T47D (cell line): ENCODE measurements around the gene BHLHE41.

ENCODE experiments used
- DNase-seq, 2 experiments: peaks; one replicate each; pipeline versions ENCODE4 v3.0.0 to v3.0.0-alpha.2; 2011 to 2012; ENCODE audit warnings: low read depth in 1 of 2, low spot score in 1 of 2
- JUND ChIP-seq: IDR thresholded peaks from 2 replicates; pipeline ENCODE4 v1.6.1; 2012; ENCODE audit warnings: low read depth
- in situ Hi-C: cut with HindIII; loops from 2 replicates; pipeline ENCODE4 v1.10.0; 2016; ENCODE audit warnings: low sequenced_read_pairs, low pct_unique_long_range_greater_than_20kb

BHLHE41 gene

DNA sequence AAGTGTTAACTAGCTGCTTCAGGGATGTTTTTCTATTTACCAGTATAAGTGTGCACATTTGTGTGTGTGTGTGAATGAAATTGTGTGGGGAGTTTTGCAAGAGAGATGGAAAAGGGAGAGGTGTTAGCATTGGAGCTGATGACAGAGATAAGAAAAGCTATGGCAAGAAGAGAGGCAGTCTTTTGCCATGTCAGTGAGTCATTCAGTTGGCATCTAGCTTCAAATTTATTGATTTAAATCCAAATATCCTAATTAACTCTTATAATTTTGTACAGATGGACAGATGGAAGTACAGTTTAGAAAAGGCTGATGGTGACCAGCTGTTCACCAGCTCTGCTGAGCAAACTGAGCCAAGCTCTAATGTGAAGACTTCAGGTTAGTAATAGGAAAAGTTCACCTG, 3.3 kb upstream of the BHLHE41 start:
- no peak for DNase-seq
- in situ Hi-C loops, result no loop called here
- TF ChIP-seq JUND, result no peak

DNA sequence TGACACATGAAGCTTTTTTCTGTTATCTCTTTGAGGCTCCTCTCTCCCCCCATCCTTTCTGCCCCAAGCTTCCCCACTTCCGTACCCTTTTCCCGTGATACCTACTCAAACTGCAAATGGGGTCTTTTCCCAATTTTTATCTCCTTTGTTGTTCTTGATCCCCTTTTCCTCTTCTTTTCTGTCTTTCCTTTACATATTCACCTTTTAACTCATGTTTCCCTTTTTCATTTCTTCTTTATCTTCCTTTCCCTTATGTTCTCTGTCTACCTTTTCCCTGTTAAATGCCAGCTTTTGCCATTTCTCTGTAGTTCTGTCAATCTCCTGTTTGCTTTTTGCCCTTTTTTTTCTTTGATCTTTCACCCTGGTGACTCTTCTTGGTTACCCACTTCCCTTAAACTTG, 2.6 kb upstream of the BHLHE41 start:
- in situ Hi-C loops, result no loop called here
- TF ChIP-seq JUND, result no peak
- no peak for DNase-seq

DNA sequence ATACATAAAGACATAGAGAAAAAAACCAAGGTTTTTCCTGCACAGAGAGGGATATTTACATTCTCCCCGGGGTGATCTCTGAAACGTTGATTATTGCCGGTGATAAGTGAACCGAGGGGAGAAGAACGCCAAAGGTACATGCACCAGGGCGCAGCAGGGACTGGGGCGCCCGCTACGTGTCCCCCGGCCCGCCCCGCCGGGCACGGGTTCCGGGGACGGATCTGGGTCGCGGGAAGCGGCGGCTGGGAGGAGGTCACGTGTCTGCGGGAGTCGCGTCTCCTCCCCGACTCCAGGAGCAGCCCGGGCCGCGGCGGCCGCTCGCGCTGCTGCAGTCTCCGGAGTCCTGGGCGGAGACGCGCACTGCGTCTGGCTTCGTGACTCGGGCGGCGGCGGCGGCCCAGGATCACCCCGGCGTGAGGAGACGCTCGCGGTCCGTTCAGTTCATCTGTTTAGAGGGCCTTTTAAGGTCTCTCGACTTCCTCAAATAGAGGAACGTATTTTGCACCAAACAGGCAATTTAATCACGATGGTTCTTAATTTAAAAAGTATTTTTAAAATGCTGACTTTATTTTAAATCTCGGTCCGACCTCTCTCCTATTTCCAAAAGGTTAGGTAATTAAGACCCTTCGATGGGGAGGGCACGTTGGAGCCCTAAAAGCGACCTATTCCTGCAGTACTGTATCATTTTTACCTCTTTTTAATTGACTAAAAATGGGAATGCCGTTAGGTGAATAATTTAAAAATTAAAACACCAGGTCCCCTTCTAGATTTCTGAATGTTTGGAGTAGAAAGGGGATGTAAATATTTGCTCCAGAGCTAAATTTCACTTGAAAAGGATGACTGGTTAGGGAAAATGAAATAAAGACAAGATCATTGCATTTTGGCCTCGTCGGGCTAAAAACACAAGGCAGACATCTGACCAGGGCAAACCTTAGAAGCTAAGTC, 1.8 kb upstream of the BHLHE41 start:
- in situ Hi-C loops, result no loop called here
- no peak for TF ChIP-seq JUND
- peak; percentile 76 to 93 for DNase-seq

DNA sequence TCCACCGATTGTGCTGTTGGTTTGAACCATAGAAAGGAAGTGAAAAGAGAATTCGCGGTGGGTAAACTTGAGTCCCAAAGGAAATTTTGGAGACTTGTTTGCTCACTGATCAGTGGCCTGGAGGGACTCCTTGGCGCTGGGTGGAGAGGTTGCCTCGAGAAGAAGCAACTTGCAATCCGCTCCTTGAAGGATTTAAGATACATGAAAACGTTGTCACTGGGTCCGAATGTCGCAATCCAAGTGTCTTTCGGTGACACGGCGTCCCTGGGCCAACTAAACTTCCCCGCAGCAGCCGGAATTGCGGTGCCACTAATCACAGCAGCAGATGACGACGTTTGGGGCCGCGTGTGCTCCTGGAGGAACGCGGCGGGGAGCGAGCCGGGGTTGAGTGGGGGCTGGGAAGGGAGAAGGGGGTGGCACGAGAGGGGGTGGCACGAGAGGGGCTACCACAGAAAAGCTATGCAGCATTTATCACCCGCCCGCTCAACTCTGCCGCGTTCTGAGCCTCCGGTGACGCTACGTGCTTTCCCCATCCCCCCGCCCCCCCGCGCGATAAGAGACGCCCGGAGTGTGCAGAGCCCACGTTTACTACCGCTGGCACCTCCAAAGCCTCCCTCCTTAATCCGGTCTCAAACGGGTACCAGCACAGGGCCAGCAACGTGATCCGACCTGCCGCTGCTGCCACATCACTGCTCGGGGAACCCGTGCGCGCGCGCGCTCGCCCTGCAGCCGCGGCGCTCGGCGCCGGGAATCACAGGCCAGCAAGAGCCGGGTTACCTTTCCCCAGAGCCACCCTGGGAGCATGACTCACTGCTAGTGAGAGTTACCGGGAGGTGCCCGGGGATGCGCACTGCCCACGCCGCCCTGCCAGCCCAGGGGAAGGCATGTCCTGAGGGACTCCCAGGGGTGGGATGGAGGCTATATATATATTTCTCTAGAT, 833 bp upstream of the BHLHE41 start:
- peak; percentile 70 to 73 for DNase-seq
- no peak for TF ChIP-seq JUND
- in situ Hi-C loops, result no loop called here

DNA sequence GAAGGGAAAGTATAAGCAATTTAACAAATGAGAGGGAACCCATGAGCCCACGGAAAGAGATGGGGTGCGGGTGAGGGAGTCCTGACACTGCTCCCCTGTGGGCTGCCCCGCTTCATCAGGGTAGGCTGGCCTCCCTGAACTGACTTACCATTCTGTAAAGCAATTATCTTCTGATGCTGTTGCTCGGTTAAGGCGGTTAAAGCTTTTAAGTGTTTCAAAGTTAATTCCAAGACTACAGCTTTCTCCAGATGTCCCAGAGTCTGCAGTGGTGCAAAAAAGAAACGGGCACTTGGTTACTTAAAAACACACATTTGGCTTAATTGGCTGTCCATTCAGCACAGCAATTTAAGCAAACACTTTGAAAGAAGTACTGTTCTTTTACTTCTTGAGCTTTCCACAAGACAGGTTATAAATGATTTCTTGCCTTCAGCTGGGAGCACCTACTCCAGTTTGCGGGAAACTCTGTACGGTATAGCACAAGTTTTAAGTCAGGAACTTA, 1.3 kb downstream of the BHLHE41 start:
- in situ Hi-C loops, result no loop called here
- no peak for DNase-seq

DNA sequence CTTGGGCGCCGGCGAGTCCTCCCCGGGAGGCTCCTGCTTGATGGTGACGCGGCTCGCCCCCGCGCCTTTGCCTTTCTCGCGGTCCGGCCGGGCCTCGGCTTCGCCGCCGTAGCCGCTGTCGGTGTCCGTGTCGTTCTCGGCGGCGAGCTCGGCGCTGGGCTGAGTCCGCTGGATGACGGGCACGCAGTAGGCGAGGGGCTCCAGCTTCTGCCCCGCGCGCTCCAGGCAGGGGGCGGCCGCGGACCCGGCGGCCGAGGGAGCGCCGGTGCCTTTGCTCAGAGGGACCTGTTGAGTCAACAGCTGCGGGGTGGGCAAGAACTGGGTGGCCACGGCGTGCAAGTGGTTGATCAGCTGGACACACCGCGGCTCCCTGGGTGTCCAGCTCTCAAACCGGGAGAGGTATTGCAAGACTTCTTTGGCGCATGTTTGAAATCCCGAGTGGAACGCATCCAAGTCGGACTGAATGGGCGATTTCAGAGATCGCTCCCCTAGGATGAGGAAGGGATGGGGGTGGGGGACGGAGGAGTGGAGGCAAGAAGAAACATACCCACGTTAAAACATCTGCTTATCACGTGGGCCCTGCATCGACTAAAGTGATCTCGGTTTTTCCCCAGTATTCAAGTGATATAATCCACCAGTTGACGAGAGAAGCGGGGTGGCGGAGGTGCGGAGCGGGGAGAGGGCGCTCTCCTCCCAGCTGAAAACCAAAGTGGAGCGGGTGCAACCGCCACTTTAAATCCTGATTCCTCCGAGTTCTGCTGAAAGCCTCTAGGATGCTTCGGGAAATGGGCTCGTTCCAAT, 2.0 kb downstream of the BHLHE41 start:
- in situ Hi-C loops, result no loop called here
- DNase-seq, result peak in 1 of 2 experiments; percentile 35
- TF ChIP-seq JUND, result no peak

More for the DNA sequence above, 1.3 kb downstream of the BHLHE41 start:
- no peak for TF ChIP-seq JUND

DNA sequence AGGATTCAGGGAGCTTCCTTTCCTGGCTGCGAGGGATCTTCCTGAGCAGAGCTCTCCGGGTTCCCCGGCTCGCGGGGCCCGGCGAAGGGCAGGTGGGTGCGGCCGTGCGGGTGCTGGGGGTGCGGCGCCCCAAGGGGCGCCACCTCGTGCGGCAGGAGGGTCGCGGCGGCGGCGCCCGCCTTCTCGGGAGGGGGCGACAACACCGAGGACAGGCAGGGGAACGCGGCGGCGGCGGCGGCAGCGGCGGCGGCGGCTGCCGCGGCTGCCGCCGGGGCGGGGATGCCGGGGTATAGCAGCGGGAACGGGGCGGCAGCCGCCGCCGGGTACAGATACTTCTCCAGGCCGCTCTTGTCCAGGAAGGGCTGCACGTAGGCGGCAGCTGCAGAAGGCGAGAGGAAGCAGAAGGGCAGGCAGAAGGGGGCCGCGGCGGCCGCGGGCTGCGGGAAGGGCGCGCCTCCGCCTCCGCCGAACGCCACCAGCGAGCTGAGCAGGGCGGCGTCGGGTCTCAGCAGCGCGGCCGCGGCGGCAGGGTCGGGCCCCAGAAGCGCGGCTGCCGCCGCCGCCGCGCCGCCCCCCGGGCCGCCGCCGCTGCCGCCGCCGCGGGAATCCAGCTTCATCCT, 2.7 kb downstream of the BHLHE41 start:
- no peak for TF ChIP-seq JUND
- in situ Hi-C loops, result no loop called here
- DNase-seq, result peak in 1 of 2 experiments; percentile 37

DNA sequence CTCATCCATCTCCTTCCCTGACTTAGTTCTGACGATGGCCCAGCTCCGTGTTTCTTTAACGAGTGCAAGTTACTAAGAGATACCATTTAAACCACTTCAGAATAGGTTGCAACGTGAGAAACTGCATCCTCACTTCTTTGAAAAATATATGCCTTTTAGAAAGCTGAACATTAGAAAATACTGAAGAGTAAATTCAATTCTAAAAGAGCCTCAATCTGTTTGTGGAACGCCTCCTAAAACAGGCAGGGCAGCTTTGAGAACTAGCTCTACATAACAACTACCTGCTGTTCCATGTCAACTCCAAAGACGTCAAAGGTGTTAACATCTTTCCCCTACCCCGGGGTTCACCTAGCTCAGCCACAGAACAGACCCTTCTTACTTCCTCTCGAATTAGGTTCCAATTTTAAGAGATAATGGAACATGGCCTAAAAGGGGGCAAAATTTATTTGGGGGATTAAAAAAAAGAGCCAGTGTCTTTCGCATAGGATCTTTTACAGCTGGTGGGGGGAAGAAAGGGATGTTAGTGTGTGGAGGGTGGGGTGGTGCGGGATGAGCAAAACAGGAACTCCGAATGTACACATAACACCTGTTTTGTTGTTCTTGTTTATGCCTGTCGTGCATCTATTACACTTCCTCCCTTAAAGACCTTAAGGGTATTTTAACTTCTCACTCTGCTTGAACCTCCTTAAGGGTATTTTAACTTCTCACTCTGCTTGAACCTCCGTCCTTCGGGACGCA, 3.3 kb downstream of the BHLHE41 start:
- no peak for TF ChIP-seq JUND
- in situ Hi-C loops, result no loop called here
- peak in 1 of 2 experiments; percentile 31 for DNase-seq

DNA sequence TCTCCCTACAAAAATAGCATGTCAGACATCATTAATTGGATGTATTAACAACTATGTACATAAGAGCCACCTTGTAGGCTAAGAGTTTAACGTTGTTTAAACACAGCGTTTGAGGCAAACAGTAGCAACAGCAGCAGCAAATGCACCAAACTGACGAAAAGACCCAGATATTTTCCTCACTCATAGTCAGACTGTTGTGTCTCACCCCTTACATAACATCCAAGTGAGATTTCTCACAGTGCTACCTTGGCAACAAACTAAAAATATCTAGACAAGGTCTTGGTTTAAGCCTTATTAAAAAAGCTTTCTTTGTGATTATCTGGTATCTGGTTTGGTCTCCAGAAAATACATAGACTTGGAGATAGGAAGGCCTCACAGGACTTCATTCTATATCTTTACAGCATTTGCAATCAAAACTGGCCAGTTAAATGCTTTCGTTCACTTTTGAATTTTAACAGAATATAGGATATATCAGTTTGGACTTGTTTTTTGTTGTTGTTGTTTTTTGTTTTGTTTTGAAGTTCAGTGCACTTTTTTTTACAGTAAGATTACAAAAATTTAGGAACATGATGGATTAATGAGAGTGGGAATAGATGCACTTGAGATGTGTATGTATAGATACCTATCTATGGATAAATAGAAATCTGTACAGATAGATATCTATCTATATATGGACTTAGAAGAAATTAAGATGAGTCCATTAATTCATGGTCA, 4.1 kb downstream of the BHLHE41 start:
- TF ChIP-seq JUND, result no peak
- in situ Hi-C loops, result no loop called here
- no peak for DNase-seq

DNA sequence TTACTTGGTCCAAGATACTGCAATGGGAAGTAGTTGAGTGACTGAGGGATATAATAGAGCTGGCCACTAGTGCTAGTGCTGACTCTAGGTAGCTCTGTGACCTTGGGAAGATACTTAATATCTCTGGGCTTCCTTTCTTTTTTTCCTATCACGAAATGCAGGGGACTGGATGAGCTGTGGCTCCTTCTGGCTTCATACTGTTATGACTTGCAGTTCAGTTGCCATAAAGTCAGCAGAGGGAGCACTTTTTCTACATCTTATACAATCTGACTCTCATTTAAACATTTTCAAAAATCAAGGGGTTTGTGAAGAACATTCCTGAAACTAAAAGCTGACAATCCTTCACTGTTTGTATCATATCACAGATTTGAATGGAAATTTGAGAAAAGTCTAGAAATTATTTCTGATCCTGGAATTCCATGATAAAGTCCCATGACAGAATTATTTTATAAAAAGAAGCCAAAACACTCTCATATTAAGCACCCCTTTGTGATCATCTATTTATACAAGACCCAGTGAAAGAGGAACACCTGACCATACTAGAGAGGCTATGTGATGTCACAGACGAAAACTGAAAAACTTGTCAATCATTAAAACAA, 5.3 kb downstream of the BHLHE41 start:
- peak; percentile 67 to 73 for DNase-seq
- TF ChIP-seq JUND, result no peak
- in situ Hi-C loops, result no loop called here
